GM18951 (cell line): Measurements from ENCODE around the gene FAM3C.
"Not testable (repeated sequence)": the region's sequence is repeated elsewhere in the genome, so short reads cannot be mapped to it uniquely, and the experiment has no call there.

Experiments used
- POLR2A ChIP-seq: IDR thresholded peaks from 4 replicates; pipeline ENCODE4 v1.6.1; 2011; ENCODE audit warnings: mild to moderate bottlenecking; ENCODE audit not compliant: insufficient read length, insufficient read depth; ENCODE audit errors: extremely low read depth
- in situ Hi-C: fragments of 300-500 bp; cut with MboI; formaldehyde crosslinking; loops from one replicate; pipeline ENCODE4 v1.12.0; 2022; ENCODE audit warnings: low sequenced_read_pairs, mixed read lengths, inconsistent platforms; ENCODE audit not compliant: unreplicated experiment

The FAM3C gene

DNA sequence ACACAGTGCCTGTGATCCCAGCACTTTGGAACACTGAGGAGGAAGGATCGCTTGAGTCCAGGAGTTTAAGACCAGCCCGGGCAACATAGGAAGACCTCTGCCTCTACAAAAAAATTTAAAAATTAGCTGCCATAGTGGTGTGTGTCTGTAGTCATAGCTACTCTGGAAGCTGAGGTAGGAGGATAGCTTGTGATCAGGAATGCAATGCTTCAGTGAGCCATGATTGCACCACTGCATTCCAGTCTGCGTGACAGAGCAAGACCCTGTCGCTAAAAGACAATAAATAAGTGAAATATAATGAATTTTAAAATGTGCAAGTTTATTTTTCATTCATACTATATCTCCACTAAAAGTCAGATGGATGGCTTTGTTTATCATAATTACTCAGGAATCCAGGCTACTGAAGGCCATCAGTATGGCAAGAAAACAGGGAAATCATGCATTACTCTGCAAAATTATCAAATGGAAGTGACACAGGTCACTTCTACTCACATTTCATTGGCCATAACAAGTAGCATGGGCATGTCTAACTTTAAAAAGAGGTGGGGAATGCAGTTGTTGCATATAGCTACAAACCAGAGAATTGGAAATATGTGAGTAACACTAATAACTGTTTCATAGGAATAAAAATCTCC is 32.9 kb upstream of the FAM3C start:
- TF ChIP-seq POLR2A = no peak
- in situ Hi-C loops = no loop called here

GRCh38 chr7:121421743-121422142 is 25.6 kb upstream of the FAM3C start:
- in situ Hi-C loops = not testable (repeated sequence)

DNA sequence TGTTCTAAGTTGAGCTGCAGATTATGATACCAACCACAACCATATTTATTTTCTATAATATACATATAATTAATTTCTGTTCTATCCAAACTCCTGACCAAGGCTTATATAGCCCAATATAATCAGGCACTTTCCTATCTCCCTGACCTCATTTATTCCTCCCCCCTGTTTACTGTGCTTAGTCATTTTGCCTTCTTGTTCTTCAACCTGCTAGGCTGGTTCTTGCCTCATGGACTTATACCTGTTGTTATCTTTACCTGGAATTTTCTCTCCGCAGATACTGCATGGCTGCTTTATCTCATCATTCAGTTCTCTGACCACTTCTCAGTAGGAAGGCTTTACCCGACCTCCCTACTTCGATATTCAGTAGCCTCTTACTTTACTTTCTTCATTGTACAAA is 24.9 kb upstream of the FAM3C start:
- in situ Hi-C loops = no loop called here

GRCh38 chr7:121419201-121420148 is 23.4 kb upstream of the FAM3C start:
- in situ Hi-C loops = no loop called here
- no peak for TF ChIP-seq POLR2A

More for the DNA sequence above, 24.9 kb upstream of the FAM3C start:
- TF ChIP-seq POLR2A = no peak

DNA sequence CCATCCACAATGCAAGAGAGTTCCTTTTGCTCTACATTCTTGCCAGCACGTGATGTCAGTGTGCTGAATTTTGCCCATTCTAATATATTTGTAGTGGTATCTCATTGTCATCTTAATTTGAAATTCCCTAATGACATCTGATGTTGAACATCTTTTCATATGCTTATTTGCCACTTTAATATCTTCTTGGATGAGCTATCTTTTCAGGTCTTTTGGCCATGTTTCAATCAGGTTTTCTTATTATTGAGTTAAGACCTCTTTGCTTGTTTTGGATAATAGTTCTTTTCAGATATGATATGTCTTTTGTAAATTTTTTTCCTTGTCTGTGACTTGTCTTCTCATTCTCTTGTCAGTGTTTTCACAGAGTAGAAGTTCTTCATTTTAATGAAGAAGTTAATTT is 20.4 kb upstream of the FAM3C start:
- TF ChIP-seq POLR2A = no peak
- in situ Hi-C loops = no loop called here

DNA sequence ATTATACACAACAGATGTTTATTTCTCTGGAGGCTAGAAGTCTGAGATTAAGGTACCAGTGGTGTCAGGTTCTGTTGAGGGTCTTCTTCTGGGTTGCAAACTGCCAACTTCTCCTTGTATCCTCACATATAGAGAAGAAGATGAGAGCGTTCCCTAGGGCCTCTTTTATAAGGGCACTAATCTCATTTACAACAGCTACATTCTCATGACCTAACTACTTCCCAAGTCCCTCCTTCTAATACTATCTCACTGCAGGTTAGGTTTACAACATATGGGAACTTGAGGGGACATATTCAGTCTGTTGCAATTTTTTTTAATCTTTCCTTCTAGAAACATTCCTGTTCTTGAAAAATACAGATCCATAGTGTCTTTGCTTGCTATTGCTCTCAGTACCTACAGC is 18.3 kb upstream of the FAM3C start:
- in situ Hi-C loops = no loop called here
- no peak for TF ChIP-seq POLR2A

- no peak for TF ChIP-seq POLR2A
- in situ Hi-C loops = no loop called here
Observed at GRCh38 chr7:121411597-121411979, 15.5 kb upstream of the FAM3C start.

DNA sequence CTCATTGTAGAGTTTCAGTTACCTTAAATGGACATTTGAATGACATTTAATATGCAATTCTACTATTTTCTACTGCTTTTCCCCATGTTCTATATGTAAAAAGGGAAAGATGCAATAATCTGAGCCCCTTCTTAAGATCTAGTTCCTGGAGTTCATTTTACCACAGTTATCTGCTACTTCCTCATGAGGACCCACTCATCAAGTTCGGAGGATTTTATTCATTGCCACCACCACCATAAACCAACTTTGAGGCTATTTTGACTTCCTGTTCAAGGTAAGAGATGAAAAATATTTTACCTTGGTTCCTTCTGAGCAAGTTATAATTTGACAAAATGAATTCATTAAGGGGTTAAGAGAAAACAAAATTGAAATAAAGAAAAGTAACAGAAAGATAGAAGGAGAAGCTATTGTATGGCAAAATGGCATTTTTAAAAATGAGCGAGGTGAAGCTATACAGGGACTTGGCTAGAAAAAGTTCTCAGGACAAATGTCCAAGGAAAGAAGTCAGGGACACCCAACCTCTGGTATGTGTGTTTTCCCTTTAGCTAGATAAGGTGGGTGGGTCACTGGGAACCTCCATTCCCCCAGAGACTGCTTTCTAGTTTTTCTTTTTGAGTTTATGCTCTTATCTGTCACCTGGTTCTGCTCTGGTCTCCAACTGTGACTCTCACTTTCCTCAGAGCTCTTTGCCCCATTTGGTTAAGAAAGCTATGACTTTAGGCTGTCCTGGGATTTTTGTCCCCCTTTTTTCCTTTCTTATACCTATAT is 14.9 kb upstream of the FAM3C start:
- in situ Hi-C loops = no loop called here
- no peak for TF ChIP-seq POLR2A

DNA sequence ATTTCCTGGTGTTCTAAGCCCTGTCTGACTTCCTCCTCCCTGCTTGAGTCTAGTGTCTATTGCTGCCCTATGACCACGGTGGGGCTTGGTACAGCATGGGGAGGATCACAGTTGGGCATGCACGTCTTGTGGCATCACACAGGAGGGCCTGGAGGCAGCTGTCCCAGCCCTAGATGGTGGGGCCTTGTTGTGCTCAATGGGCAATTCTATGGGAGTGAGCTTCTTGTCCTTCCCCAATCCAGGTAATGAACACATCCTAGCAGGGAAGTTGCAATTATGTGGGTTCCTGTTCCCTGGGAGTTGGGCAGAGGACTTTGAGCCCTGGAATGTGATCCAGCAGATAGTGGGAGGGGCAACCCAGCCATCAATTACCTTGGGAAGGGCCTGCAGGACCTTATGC is 10.8 kb upstream of the FAM3C start:
- TF ChIP-seq POLR2A = no peak
- in situ Hi-C loops = no loop called here

- no peak for TF ChIP-seq POLR2A
- in situ Hi-C loops = no loop called here
Observed at GRCh38 chr7:121406461-121406860, 10.4 kb upstream of the FAM3C start.

GRCh38 chr7:121404348-121404747 is 8.2 kb upstream of the FAM3C start:
- TF ChIP-seq POLR2A = no peak
- in situ Hi-C loops = no loop called here

GRCh38 chr7:121402701-121403100 is 6.6 kb upstream of the FAM3C start:
- no peak for TF ChIP-seq POLR2A
- in situ Hi-C loops = no loop called here

- in situ Hi-C loops = no loop called here
Observed at GRCh38 chr7:121401896-121402295, 5.8 kb upstream of the FAM3C start.

GRCh38 chr7:121398246-121398645 is 2.1 kb upstream of the FAM3C start:
- in situ Hi-C loops = no loop called here
- no peak for TF ChIP-seq POLR2A

More at GRCh38 chr7:121401896-121402295, 5.8 kb upstream of the FAM3C start:
- TF ChIP-seq POLR2A = no peak

- in situ Hi-C loops = no loop called here
- no peak for TF ChIP-seq POLR2A
Observed at GRCh38 chr7:121397822-121398221, 1.7 kb upstream of the FAM3C start.
